ENCODE data around the gene LIN7B. TPM values are rescaled to one million over a fixed set of nuclear protein-coding genes. Genes with fewer than 3 reads are reported as not detected.
A peak's percentile ranks its signal among the peaks of the same experiment; 100 is the strongest.

The LIN7B gene
- total and polyA plus RNA-seq, 9 of the 15 experiments (the other 6 are each of a cell fraction or from before 2014, with no cell fraction given) = 0.89 to 15.7 (median 4.0) TPM

- TF ChIP-seq ZNF184 (CRISPR knock-in tag; IDR thresholded peaks at IDR 0.05) (no peak), ZNF282 (CRISPR knock-in tag; IDR thresholded peaks at IDR 0.05) (peak; percentile 99; the same call in 1 of the 2 replicates), SMAD1 (IDR thresholded peaks at IDR 0.05; ENCODE audit: low read depth, low read length, partially characterized antibody) (peak; percentile 1), RBFOX2 (IDR thresholded peaks at IDR 0.05; ENCODE audit: low read depth, low read length) (peak; percentile 87), EP300 (IDR thresholded peaks at IDR 0.05; ENCODE audit: low read length) (no peak), CREM (IDR thresholded peaks at IDR 0.05; ENCODE audit: low read depth) (peak; percentile 75), ATF2 (CRISPR knock-in tag; IDR thresholded peaks at IDR 0.05) (peak; percentile 81; the same call in 1 of the 2 replicates), ZNF12 (CRISPR knock-in tag; IDR thresholded peaks at IDR 0.05) (peak; percentile 91), ARID4B (CRISPR knock-in tag; IDR thresholded peaks at IDR 0.05) (peak; percentile 83), TBP (optimal IDR thresholded peaks at IDR 0.05; ENCODE audit: low read depth, low read length) (peak; percentile 46)
- TF ChIP-seq, protein P1, sequence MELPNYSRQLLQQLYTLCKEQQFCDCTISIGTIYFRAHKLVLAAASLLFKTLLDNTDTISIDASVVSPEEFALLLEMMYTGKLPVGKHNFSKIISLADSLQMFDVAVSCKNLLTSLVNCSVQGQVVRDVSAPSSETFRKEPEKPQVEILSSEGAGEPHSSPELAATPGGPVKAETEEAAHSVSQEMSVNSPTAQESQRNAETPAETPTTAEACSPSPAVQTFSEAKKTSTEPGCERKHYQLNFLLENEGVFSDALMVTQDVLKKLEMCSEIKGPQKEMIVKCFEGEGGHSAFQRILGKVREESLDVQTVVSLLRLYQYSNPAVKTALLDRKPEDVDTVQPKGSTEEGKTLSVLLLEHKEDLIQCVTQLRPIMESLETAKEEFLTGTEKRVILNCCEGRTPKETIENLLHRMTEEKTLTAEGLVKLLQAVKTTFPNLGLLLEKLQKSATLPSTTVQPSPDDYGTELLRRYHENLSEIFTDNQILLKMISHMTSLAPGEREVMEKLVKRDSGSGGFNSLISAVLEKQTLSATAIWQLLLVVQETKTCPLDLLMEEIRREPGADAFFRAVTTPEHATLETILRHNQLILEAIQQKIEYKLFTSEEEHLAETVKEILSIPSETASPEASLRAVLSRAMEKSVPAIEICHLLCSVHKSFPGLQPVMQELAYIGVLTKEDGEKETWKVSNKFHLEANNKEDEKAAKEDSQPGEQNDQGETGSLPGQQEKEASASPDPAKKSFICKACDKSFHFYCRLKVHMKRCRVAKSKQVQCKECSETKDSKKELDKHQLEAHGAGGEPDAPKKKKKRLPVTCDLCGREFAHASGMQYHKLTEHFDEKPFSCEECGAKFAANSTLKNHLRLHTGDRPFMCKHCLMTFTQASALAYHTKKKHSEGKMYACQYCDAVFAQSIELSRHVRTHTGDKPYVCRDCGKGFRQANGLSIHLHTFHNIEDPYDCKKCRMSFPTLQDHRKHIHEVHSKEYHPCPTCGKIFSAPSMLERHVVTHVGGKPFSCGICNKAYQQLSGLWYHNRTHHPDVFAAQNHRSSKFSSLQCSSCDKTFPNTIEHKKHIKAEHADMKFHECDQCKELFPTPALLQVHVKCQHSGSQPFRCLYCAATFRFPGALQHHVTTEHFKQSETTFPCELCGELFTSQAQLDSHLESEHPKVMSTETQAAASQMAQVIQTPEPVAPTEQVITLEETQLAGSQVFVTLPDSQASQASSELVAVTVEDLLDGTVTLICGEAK (IDR thresholded peaks at IDR 0.05) = peak; percentile 52; the same call in 1 of the 2 replicates
- TF ChIP-seq, protein P1 (CRISPR knock-in tag; IDR thresholded peaks at IDR 0.05) = no peak
Observed at GRCh38 chr19:49127674-49128544, 13.7 kb downstream of the LIN7B start (continued).
